Endothelial cell of coronary artery (primary cell): Measurements from ENCODE around the gene FNDC5. TPM values are rescaled to one million over a fixed set of nuclear protein-coding genes. Genes with fewer than 3 reads are reported as not detected.

Experiments
- total RNA-seq: library from RNA; depleted of rRNA; stranded (reverse); fragments of >200 nt; gene quantifications from 2 replicates; pipeline ENCODE4 v1.2.3, GENCODE V29; 2014

Gene FNDC5
- total RNA-seq: 0.19 and 0.27 TPM in 2 replicates

GRCh38 chr1:32870615-32871363 lies at the start of gene FNDC5:
FNDC5 (minus strand) TSS chr1:32870912.

GRCh38 chr1:32900956-32901822 lies 30.5 kb upstream of the FNDC5 start, which contains the start of gene TMEM54:
TMEM54 (minus strand) TSS chr1:32901389; CDS start chr1:32901238, 151 bp downstream.

GRCh38 chr1:32886004-32886827 lies 15.5 kb upstream of the FNDC5 start, which contains the start of gene HPCA:
HPCA (plus strand) TSS chr1:32886491; CDS start chr1:32888899, 2,408 bp downstream.

GRCh38 chr1:32817159-32817814 lies 53.4 kb downstream of the FNDC5 start, which contains the start of the genes S100PBP and YARS1:
S100PBP (plus strand) TSS chr1:32817653; CDS start chr1:32826100, 8,447 bp downstream.
YARS1 (minus strand) TSS chr1:32817358; CDS start chr1:32817244, 114 bp downstream.

Other genes starting within 250 kb of the FNDC5 start
- 30.7 and 39.5 TPM in 2 replicates for gene ZBTB8OS, start 220.4 kb downstream of the FNDC5 start, total RNA-seq
- 118 and 143 TPM in 2 replicates for gene RBBP4, start 219.7 kb downstream of the FNDC5 start, total RNA-seq
- gene SYNC, start 168.1 kb downstream of the FNDC5 start, total RNA-seq: 7.0 and 12.3 TPM in 2 replicates
- 84.2 and 100 TPM in 2 replicates for gene YARS1, start 53.6 kb downstream of the FNDC5 start, total RNA-seq
- gene S100PBP, start 53.3 kb downstream of the FNDC5 start, total RNA-seq: 23.3 and 41.2 TPM in 2 replicates
- not detected in 2 replicates for gene HPCA, start 15.6 kb upstream of the FNDC5 start, total RNA-seq
- 39.2 and 46.5 TPM in 2 replicates for gene TMEM54, start 30.5 kb upstream of the FNDC5 start, total RNA-seq
- 19.7 and 29.2 TPM in 2 replicates for gene RNF19B, start 93.9 kb upstream of the FNDC5 start, total RNA-seq
- gene AK2, start 166.0 kb upstream of the FNDC5 start, total RNA-seq: 75.1 and 88.6 TPM in 2 replicates
- gene AZIN2, start 210.2 kb upstream of the FNDC5 start, total RNA-seq: 1.8 and 2.8 TPM in 2 replicates